Measurements from ENCODE around the gene CDH20. TPM values are rescaled to one million over a fixed set of nuclear protein-coding genes. Genes with fewer than 3 reads are reported as not detected.

CDH20 gene
- total RNA-seq, 2 experiments from 2014 or later, result not detected

- no peak overlapping the region for H3K27ac Mint-ChIP-seq
- no peak for DNase-seq
- H3K36me3 Mint-ChIP-seq (ENCODE audit: low read depth), result no peaks in the 10 kb centered on the region
- no peaks in the 10 kb centered on the region for H3K9me3 Mint-ChIP-seq
- no peaks in the 10 kb centered on the region for H3K4me1 Mint-ChIP-seq (ENCODE audit: low read depth)
- H3K27me3 Mint-ChIP-seq (ENCODE audit: low read depth), result peaks cover 3% of the 10 kb centered on the region
- CTCF ChIA-PET, result no interaction called here
- intact Hi-C loops (cut with micrococcal nuclease), result no loop called here
- H3K4me3 Mint-ChIP-seq, result no peak overlapping the region
Measured at GRCh38 chr18:61459896-61460648, 126.8 kb downstream of the CDH20 start.

GRCh38 chr18:61464551-61465142 lies 131.4 kb downstream of the CDH20 start:
- Mint-ChIP-seq H3K27me3 (ENCODE audit: low read depth) (no peaks in the 10 kb centered on the region), H3K27ac (no peak overlapping the region), H3K36me3 (ENCODE audit: low read depth) (no peaks in the 10 kb centered on the region), H3K4me1 (ENCODE audit: low read depth) (no peaks in the 10 kb centered on the region), H3K4me3 (no peak overlapping the region), H3K9me3 (no peaks in the 10 kb centered on the region)
- DNase-seq, result no peak
- intact Hi-C loops (cut with micrococcal nuclease), result no loop called here
- CTCF ChIA-PET, result no interaction called here

GRCh38 chr18:61466736-61467135 lies 133.5 kb downstream of the CDH20 start:
- Mint-ChIP-seq H3K9me3 (no peaks in the 10 kb centered on the region), H3K27me3 (ENCODE audit: low read depth) (no peaks in the 10 kb centered on the region), H3K4me3 (no peak overlapping the region), H3K36me3 (ENCODE audit: low read depth) (no peaks in the 10 kb centered on the region), H3K4me1 (ENCODE audit: low read depth) (no peaks in the 10 kb centered on the region), H3K27ac (no peak overlapping the region)
- intact Hi-C loops (cut with micrococcal nuclease), result no loop called here
- no peak for DNase-seq
- CTCF ChIA-PET, result no interaction called here

- no peaks in the 10 kb centered on the region for H3K4me1 Mint-ChIP-seq (ENCODE audit: low read depth)
- intact Hi-C loops (cut with micrococcal nuclease), result no loop called here
- H3K27me3 Mint-ChIP-seq (ENCODE audit: low read depth), result no peaks in the 10 kb centered on the region
- H3K4me3 Mint-ChIP-seq, result no peak overlapping the region
- CTCF ChIA-PET, result no interaction called here
- no peaks in the 10 kb centered on the region for H3K9me3 Mint-ChIP-seq
- H3K27ac Mint-ChIP-seq, result no peak overlapping the region
- DNase-seq, result no peak
- no peaks in the 10 kb centered on the region for H3K36me3 Mint-ChIP-seq (ENCODE audit: low read depth)
Measured at GRCh38 chr18:61470031-61470674, 136.9 kb downstream of the CDH20 start.

GRCh38 chr18:61471541-61471940 lies 138.3 kb downstream of the CDH20 start:
- no peaks in the 10 kb centered on the region for H3K36me3 Mint-ChIP-seq (ENCODE audit: low read depth)
- CTCF ChIA-PET, result no interaction called here
- no peak overlapping the region for H3K27ac Mint-ChIP-seq
- no peaks in the 10 kb centered on the region for H3K9me3 Mint-ChIP-seq
- no peak for DNase-seq
- H3K27me3 Mint-ChIP-seq (ENCODE audit: low read depth), result no peaks in the 10 kb centered on the region
- intact Hi-C loops (cut with micrococcal nuclease), result no loop called here
- H3K4me1 Mint-ChIP-seq (ENCODE audit: low read depth), result no peaks in the 10 kb centered on the region
- no peak overlapping the region for H3K4me3 Mint-ChIP-seq

- Mint-ChIP-seq H3K27ac (no peak overlapping the region), H3K4me1 (ENCODE audit: low read depth) (no peaks in the 10 kb centered on the region), H3K36me3 (ENCODE audit: low read depth) (no peaks in the 10 kb centered on the region), H3K27me3 (ENCODE audit: low read depth) (no peaks in the 10 kb centered on the region), H3K4me3 (no peak overlapping the region), H3K9me3 (no peaks in the 10 kb centered on the region)
- CTCF ChIA-PET, result interaction anchor here (0.6 kb wide), 1 partner anchor 585 kb away, joined by 4 read pairs; no protein-coding TSS in a partner anchor
- intact Hi-C loops (cut with micrococcal nuclease), result no loop called here
- DNase-seq, result no peak
Measured at GRCh38 chr18:61471942-61472341, 138.7 kb downstream of the CDH20 start.

DNA sequence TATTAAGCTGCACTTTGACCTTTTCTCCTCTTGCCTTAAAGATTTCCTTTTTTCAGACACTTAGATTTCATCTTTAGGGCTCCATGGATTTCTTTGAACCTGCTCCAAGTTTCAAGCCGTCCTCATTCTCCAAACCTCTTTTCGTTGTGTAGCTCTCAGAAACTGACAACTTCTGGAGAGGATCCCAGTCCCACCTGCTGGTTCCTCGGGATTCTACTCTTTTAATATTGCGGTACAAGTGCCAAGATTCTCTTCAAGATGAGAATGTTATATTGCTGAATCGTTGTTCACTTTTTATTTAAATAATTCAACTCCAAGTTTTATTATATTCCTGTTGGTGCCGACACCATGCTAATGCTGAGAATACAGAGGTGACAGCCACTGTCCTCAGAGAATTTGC lies 141.1 kb downstream of the CDH20 start:
- CTCF ChIA-PET, result no interaction called here
- no peaks in the 10 kb centered on the region for H3K9me3 Mint-ChIP-seq
- DNase-seq, result no peak
- H3K36me3 Mint-ChIP-seq (ENCODE audit: low read depth), result no peaks in the 10 kb centered on the region
- no peak overlapping the region for H3K27ac Mint-ChIP-seq
- no peaks in the 10 kb centered on the region for H3K4me1 Mint-ChIP-seq (ENCODE audit: low read depth)
- no peaks in the 10 kb centered on the region for H3K27me3 Mint-ChIP-seq (ENCODE audit: low read depth)
- intact Hi-C loops (cut with micrococcal nuclease), result no loop called here
- no peak overlapping the region for H3K4me3 Mint-ChIP-seq

DNA sequence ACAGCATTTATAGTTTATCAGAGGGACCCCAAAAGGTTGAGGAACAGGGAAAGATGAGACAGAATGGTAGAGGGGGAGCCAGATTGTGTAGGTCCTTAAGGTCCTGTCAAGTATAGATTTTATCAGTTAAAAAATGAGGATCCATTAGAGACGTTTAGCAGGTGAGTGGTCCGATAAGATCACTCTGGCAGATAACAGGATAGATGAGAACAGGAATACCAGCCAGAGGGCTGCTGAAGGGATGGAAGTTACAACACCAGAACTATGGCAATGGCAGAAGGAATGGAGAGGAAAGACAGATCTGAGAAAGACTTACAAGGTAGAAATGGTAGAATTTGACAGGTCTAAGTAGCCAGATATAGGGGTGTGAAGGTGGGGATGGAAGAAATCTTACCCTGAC lies 141.7 kb downstream of the CDH20 start:
- H3K36me3 Mint-ChIP-seq (ENCODE audit: low read depth), result no peaks in the 10 kb centered on the region
- H3K27me3 Mint-ChIP-seq (ENCODE audit: low read depth), result no peaks in the 10 kb centered on the region
- no peak for DNase-seq
- CTCF ChIA-PET, result no interaction called here
- intact Hi-C loops (cut with micrococcal nuclease), result no loop called here
- no peaks in the 10 kb centered on the region for H3K4me1 Mint-ChIP-seq (ENCODE audit: low read depth)
- H3K4me3 Mint-ChIP-seq, result no peak overlapping the region
- H3K9me3 Mint-ChIP-seq, result no peaks in the 10 kb centered on the region
- no peak overlapping the region for H3K27ac Mint-ChIP-seq

DNA sequence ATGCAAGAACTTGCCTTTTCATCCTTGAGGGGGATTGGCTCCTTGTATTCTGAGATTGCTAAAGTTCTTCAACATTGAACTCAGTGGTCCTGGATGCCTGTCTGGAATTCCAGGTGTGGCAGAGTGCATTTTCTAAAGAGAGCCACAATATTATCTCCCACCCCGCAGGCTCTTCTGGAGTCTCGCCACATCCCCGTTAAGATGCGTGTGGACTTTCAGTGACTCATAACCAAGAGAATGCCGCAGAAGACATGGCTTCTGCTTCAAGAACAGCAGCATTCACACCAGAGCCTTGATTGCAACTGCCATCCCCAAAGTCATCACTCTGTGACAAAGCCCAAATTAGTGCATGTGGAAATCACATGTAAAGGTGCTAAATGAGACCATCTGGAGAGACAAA lies 142.7 kb downstream of the CDH20 start:
- no peaks in the 10 kb centered on the region for H3K9me3 Mint-ChIP-seq
- no peaks in the 10 kb centered on the region for H3K4me1 Mint-ChIP-seq (ENCODE audit: low read depth)
- no peaks in the 10 kb centered on the region for H3K27me3 Mint-ChIP-seq (ENCODE audit: low read depth)
- CTCF ChIA-PET, result no interaction called here
- intact Hi-C loops (cut with micrococcal nuclease), result no loop called here
- no peak for DNase-seq
- no peak overlapping the region for H3K4me3 Mint-ChIP-seq
- H3K27ac Mint-ChIP-seq, result no peak overlapping the region
- no peaks in the 10 kb centered on the region for H3K36me3 Mint-ChIP-seq (ENCODE audit: low read depth)

- no peak for DNase-seq
- Mint-ChIP-seq H3K4me3 (no peak overlapping the region), H3K27ac (no peak overlapping the region), H3K27me3 (ENCODE audit: low read depth) (peaks cover 4% of the 10 kb centered on the region), H3K36me3 (ENCODE audit: low read depth) (no peaks in the 10 kb centered on the region), H3K9me3 (no peaks in the 10 kb centered on the region), H3K4me1 (ENCODE audit: low read depth) (no peaks in the 10 kb centered on the region)
- intact Hi-C loops (cut with micrococcal nuclease), result no loop called here
- CTCF ChIA-PET, result no interaction called here
Measured at GRCh38 chr18:61489334-61489733, 156.1 kb downstream of the CDH20 start.

DNA sequence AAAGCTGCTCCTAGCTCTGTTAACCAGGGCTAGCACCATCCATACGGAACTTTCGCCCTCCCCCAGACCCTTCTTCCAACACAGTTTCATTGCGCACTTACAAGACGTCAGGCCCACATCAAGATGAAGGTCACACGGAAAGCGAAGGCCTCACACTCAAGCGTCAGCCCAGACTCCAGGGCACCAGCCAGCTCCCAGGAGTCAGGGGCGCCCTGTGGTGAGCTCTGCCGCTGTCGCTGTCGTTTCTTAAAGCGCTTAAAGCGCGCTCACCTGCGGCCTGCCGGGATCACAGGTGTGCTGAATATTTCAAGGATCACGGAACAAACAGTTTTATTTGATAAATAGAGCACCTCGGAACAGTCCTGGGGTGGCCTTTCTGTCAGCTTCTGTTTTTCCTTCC lies 163.1 kb downstream of the CDH20 start:
- H3K4me1 Mint-ChIP-seq (ENCODE audit: low read depth), result no peaks in the 10 kb centered on the region
- no peak for DNase-seq
- H3K36me3 Mint-ChIP-seq (ENCODE audit: low read depth), result no peaks in the 10 kb centered on the region
- CTCF ChIA-PET, result no interaction called here
- no peak overlapping the region for H3K4me3 Mint-ChIP-seq
- peaks cover 2% of the 10 kb centered on the region for H3K27me3 Mint-ChIP-seq (ENCODE audit: low read depth)
- intact Hi-C loops (cut with micrococcal nuclease), result no loop called here
- H3K27ac Mint-ChIP-seq, result no peak overlapping the region
- H3K9me3 Mint-ChIP-seq, result no peaks in the 10 kb centered on the region

DNA sequence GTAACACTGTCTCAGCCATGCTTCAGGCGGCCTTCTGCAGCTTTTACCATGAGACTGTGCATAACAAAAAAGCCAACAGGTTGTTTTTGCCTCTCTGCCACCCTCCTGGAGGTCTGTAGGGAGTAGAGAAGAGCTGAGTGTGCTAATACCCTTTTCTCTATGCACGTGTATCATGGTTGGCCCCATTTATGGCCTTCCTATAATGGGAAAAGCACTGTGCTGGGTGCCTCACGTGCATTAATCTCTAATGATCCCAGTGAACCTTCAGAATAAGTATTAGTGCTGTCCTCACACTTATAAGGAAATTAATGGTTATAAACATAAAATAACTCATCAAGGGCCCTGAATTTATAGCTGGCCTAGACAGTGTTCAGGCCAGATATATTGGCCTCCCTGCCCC lies 164.2 kb downstream of the CDH20 start:
- no peak for DNase-seq
- H3K27me3 Mint-ChIP-seq (ENCODE audit: low read depth), result peaks cover 2% of the 10 kb centered on the region
- intact Hi-C loops (cut with micrococcal nuclease), result no loop called here
- H3K27ac Mint-ChIP-seq, result no peak overlapping the region
- no peaks in the 10 kb centered on the region for H3K4me1 Mint-ChIP-seq (ENCODE audit: low read depth)
- no peaks in the 10 kb centered on the region for H3K36me3 Mint-ChIP-seq (ENCODE audit: low read depth)
- H3K4me3 Mint-ChIP-seq, result no peak overlapping the region
- CTCF ChIA-PET, result interaction anchor here (0.6 kb wide), 1 partner anchor 12 kb away, joined by 3 read pairs; no protein-coding TSS in a partner anchor
- no peaks in the 10 kb centered on the region for H3K9me3 Mint-ChIP-seq

DNA sequence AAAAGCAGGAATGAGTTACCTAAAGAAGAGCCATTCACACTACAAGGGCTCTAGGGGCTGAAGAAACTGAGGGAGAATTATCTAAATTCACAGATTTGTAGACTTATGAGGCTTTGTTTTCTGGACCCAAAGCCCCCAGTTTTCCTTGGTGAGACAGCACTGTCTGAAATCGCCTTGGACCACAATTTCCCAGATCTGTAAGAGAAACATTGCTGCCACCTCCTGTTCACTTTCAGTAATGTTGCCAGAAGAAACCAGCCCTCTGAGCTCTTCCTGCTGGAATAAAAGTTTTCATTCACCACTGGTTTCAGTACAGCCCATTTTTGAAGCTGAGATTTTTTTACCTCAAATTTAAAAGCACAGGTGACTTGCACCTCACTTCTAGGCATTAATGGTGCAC lies 169.2 kb downstream of the CDH20 start:
- Mint-ChIP-seq H3K4me1 (ENCODE audit: low read depth) (no peaks in the 10 kb centered on the region), H3K4me3 (no peak overlapping the region), H3K27me3 (ENCODE audit: low read depth) (peaks cover 18% of the 10 kb centered on the region), H3K27ac (no peak overlapping the region), H3K9me3 (no peaks in the 10 kb centered on the region), H3K36me3 (ENCODE audit: low read depth) (no peaks in the 10 kb centered on the region)
- DNase-seq, result peak; percentile 21
- CTCF ChIA-PET, result interaction anchor here (0.7 to 2.8 kb wide), 8 partner anchors 9 to 1719 kb away, joined by 3 to 14 read pairs (median 4); no protein-coding TSS in a partner anchor
- intact Hi-C loops (cut with micrococcal nuclease), result loop anchor here (1.0 to 5.0 kb wide), 4 partner anchors 180 to 1514 kb away; no protein-coding TSS in a partner anchor

Data from activated naive CD4-positive, alpha-beta T cell treated with anti-CD3 and anti-CD28 coated beads for 36 hours (primary cell).